ENCODE measurements around the gene AGPAT4.

Gene AGPAT4

DNA sequence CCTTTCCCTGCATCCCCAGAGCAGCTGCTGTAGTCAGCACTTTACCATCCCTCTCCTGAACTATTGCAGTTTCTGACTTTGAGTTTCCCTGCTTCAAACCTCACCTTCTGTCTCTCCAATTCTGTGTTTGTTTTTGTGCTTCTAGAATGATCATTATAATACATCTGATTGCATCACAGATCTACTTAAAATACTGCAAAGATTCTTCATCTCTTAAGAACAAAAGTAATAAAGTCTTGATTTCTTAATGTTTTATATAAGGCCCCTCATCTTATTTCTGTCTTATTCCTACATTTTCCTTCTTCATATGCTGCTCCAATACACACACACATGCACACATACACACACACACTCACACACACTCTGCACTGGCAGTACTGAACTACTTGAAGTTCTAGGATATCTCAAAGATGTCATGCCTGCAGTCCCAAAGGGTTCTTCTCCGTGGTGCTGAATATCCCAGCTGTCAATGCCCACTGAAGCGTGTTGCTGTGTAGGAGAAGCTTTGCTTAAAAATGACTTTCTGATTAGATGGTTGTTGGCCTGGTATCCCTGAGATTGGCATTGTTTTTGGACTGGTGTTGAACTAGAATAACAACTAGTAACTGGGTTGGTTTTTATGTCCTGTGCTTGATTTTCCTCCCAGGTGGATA, 185.1 kb downstream of the AGPAT4 start:
- Histone ChIP-seq H3K9ac (ENCODE audit: low read depth, low read length, poor library complexity) (no peak overlapping the region), H3K18ac (ENCODE audit: low read length) (no peak overlapping the region), H3K4me3 (ENCODE audit: low read length in 2 of 2) (no peak overlapping the region), H2BK12ac (ENCODE audit: low read length) (no peak overlapping the region), H3K9me3 (replicated peaks in 1 of 2; ENCODE audit: control insufficient read depth in 2 of 2, insufficient read depth in 1 of 2, low read depth in 1 of 2, low read length in 2 of 2) (no peaks in the 10 kb centered on the region), H2AFZ (ENCODE audit: low read length) (no peak overlapping the region), H3K36me3 (replicated peaks in 1 of 2; ENCODE audit: control insufficient read depth in 2 of 2, insufficient read depth in 2 of 2, low read length in 2 of 2) (peaks cover 27 to 99% of the 10 kb centered on the region in 2 donors), H3K4me1 (ENCODE audit: control insufficient read depth in 2 of 2, insufficient read depth in 1 of 2, low read depth in 1 of 2, low read length in 2 of 2) (no peaks in the 10 kb centered on the region), H3K14ac (ENCODE audit: low read length) (no peak overlapping the region), H3K4me2 (ENCODE audit: insufficient read depth, low read length, poor library complexity, severe bottlenecking) (no peak overlapping the region), H4K8ac (ENCODE audit: low read depth, low read length) (no peak overlapping the region), H3K79me1 (ENCODE audit: low read depth, low read length) (no peaks in the 10 kb centered on the region), H3K27me3 (ENCODE audit: control insufficient read depth in 3 of 3, insufficient read depth in 3 of 3, low read depth in 1 of 3, low read length in 3 of 3) (no peaks in the 10 kb centered on the region), H2BK15ac (ENCODE audit: low read length) (no peak overlapping the region), H2AK5ac (ENCODE audit: low read depth, low read length) (no peak overlapping the region), H4K91ac (ENCODE audit: low read depth, low read length, poor library complexity) (no peak overlapping the region), H2BK5ac (ENCODE audit: low read length) (no peak overlapping the region), H3K27ac (replicated peaks; ENCODE audit: low read length) (no peak overlapping the region), H2BK120ac (ENCODE audit: low read depth, low read length) (no peak overlapping the region), H3K23ac (ENCODE audit: low read depth, low read length, poor library complexity) (no peak overlapping the region), H3K4ac (ENCODE audit: low read length) (no peak overlapping the region)
- whole genome bisulfite sequencing, 2 donors (ENCODE audit: extremely low coverage in 2 of 2, insufficient read length in 2 of 2, insufficient replicate concordance in 1 of 2): no CpG with 5 or more reads among the region's 2 CpGs
- DNase-seq (ENCODE audit: low spot score): no peak

DNA sequence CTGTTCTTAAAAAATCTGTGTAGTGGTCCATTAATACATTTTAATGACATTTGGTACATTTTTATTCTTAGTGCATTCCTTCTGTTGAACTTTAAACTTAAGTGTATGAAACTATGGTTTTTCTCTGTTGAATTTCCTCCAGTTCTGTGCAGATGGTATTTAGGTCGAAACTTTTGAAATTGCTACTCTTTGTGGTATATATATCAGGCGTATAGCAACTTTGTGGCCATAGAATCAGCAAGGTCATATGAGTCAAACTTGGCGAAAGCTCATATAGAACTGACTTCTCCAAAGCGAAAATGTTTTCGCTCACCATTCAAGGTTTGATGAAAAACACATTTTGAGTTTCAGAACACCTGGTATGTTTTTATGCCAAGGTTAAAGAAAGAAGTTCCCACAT, 188.6 kb downstream of the AGPAT4 start:
- Histone ChIP-seq H3K4me3 (ENCODE audit: low read length in 2 of 2) (no peak overlapping the region), H2AFZ (ENCODE audit: low read length) (no peak overlapping the region), H3K36me3 (replicated peaks in 1 of 2; ENCODE audit: control insufficient read depth in 2 of 2, insufficient read depth in 2 of 2, low read length in 2 of 2) (peaks cover 39 to 100% of the 10 kb centered on the region in 2 donors), H3K9ac (ENCODE audit: low read depth, low read length, poor library complexity) (no peak overlapping the region), H2BK12ac (ENCODE audit: low read length) (no peak overlapping the region), H3K79me1 (ENCODE audit: low read depth, low read length) (no peaks in the 10 kb centered on the region), H3K27ac (replicated peaks; ENCODE audit: low read length) (no peak overlapping the region), H4K91ac (ENCODE audit: low read depth, low read length, poor library complexity) (no peak overlapping the region), H3K18ac (ENCODE audit: low read length) (no peak overlapping the region), H2BK5ac (ENCODE audit: low read length) (no peak overlapping the region), H4K8ac (ENCODE audit: low read depth, low read length) (no peak overlapping the region), H3K27me3 (ENCODE audit: control insufficient read depth in 3 of 3, insufficient read depth in 3 of 3, low read depth in 1 of 3, low read length in 3 of 3) (no peaks in the 10 kb centered on the region), H2BK120ac (ENCODE audit: low read depth, low read length) (no peak overlapping the region), H3K4me2 (ENCODE audit: insufficient read depth, low read length, poor library complexity, severe bottlenecking) (no peak overlapping the region), H3K9me3 (replicated peaks in 1 of 2; ENCODE audit: control insufficient read depth in 2 of 2, insufficient read depth in 1 of 2, low read depth in 1 of 2, low read length in 2 of 2) (peaks cover 0 to 4% of the 10 kb centered on the region in 2 donors), H3K4ac (ENCODE audit: low read length) (no peak overlapping the region), H3K4me1 (ENCODE audit: control insufficient read depth in 2 of 2, insufficient read depth in 1 of 2, low read depth in 1 of 2, low read length in 2 of 2) (no peaks in the 10 kb centered on the region), H3K14ac (ENCODE audit: low read length) (no peak overlapping the region), H2BK15ac (ENCODE audit: low read length) (no peak overlapping the region), H3K23ac (ENCODE audit: low read depth, low read length, poor library complexity) (no peak overlapping the region), H2AK5ac (ENCODE audit: low read depth, low read length) (no peak overlapping the region)
- no peak for DNase-seq (ENCODE audit: low spot score)
- WGBS, 2 donors (ENCODE audit: extremely low coverage in 2 of 2, insufficient read length in 2 of 2, insufficient replicate concordance in 1 of 2): no CpG with 5 or more reads among the region's 5 CpGs

DNA sequence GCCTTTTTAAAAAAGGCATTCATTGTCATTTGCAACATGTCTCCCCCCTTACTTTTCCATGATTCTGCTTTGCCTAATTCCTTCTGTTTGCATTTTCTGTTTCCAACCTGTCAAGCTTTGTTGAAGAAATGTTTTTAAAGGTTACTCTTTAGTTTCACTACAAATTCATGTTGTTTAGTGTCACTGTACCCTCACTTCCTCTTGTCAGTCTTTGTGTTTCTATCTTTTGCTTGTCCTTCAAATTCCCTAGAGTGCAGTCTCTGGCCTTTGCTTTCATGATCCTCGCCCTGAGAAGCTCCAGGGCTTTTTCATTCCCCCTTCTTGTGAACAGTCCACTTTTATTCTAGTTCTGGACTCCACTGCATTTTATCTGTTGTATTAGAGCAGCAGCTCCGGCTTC, 191.6 kb downstream of the AGPAT4 start:
- H3K4me2 ChIP-seq (ENCODE audit: insufficient read depth, low read length, poor library complexity, severe bottlenecking): no peak overlapping the region
- no peak overlapping the region for H3K27ac ChIP-seq (replicated peaks; ENCODE audit: low read length)
- H3K4ac ChIP-seq (ENCODE audit: low read length): no peak overlapping the region
- no peak overlapping the region for H2AFZ ChIP-seq (ENCODE audit: low read length)
- H3K9ac ChIP-seq (ENCODE audit: low read depth, low read length, poor library complexity): no peak overlapping the region
- no peak overlapping the region for H4K91ac ChIP-seq (ENCODE audit: low read depth, low read length, poor library complexity)
- H3K18ac ChIP-seq (ENCODE audit: low read length): no peak overlapping the region
- H2BK15ac ChIP-seq (ENCODE audit: low read length): no peak overlapping the region
- H2BK12ac ChIP-seq (ENCODE audit: low read length): no peak overlapping the region
- no peak overlapping the region for H3K4me3 ChIP-seq (ENCODE audit: low read length in 2 of 2)
- H2BK5ac ChIP-seq (ENCODE audit: low read length): no peak overlapping the region
- H3K36me3 ChIP-seq (replicated peaks in 1 of 2; ENCODE audit: control insufficient read depth in 2 of 2, insufficient read depth in 2 of 2, low read length in 2 of 2): peaks cover 25 to 95% of the 10 kb centered on the region in 2 donors
- H3K14ac ChIP-seq (ENCODE audit: low read length): no peak overlapping the region
- H2AK5ac ChIP-seq (ENCODE audit: low read depth, low read length): no peak overlapping the region
- no peak overlapping the region for H3K23ac ChIP-seq (ENCODE audit: low read depth, low read length, poor library complexity)
- H3K4me1 ChIP-seq (ENCODE audit: control insufficient read depth in 2 of 2, insufficient read depth in 1 of 2, low read depth in 1 of 2, low read length in 2 of 2): no peaks in the 10 kb centered on the region
- no peaks in the 10 kb centered on the region for H3K27me3 ChIP-seq (ENCODE audit: control insufficient read depth in 3 of 3, insufficient read depth in 3 of 3, low read depth in 1 of 3, low read length in 3 of 3)
- no peaks in the 10 kb centered on the region for H3K79me1 ChIP-seq (ENCODE audit: low read depth, low read length)
- H4K8ac ChIP-seq (ENCODE audit: low read depth, low read length): no peak overlapping the region
- WGBS, 2 donors (ENCODE audit: extremely low coverage in 2 of 2, insufficient read length in 2 of 2, insufficient replicate concordance in 1 of 2): no CpG with 5 or more reads among the region's 2 CpGs
- H3K9me3 ChIP-seq (replicated peaks in 1 of 2; ENCODE audit: control insufficient read depth in 2 of 2, insufficient read depth in 1 of 2, low read depth in 1 of 2, low read length in 2 of 2): peaks cover 0 to 4% of the 10 kb centered on the region in 2 donors
- no peak overlapping the region for H2BK120ac ChIP-seq (ENCODE audit: low read depth, low read length)
- no peak for DNase-seq (ENCODE audit: low spot score)

DNA sequence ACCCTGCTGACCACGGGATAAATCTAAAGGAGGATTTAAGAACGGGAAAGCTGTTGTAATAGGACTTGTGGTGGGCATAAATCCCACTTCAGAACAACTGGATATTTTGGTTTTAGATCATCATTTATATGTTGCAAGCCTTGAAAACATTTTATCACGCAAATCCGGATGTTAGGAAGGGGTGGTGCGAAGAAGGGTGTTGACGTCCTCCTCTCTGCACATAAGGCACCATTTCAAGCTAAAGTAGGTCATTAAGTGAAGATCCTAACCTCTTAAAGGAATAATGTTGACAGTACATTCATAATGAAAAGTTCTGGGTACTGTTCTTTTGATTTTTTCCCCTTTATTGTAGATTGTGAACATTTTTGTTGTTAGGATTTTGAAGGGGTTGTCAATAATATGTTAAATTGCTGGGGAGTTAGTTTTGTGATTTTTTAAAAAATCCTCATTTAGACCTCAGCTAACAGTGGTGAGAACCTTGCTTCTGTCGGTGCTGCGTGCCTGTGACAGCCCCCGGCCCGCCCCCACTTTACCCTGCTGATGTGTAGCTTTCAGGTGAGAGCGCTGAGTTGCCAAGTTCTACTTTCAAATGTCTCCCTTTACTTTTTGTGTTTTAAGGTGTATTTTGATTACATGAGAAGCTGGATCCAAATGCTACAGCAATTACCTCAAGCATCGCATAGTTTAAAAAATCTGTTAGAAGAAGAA, 193.4 kb downstream of the AGPAT4 start:
- no peak overlapping the region for H3K18ac ChIP-seq (ENCODE audit: low read length)
- WGBS, 2 donors (ENCODE audit: extremely low coverage in 2 of 2, insufficient read length in 2 of 2, insufficient replicate concordance in 1 of 2): no CpG with 5 or more reads among the region's 12 CpGs
- H3K9ac ChIP-seq (ENCODE audit: low read depth, low read length, poor library complexity): no peak overlapping the region
- H2BK120ac ChIP-seq (ENCODE audit: low read depth, low read length): no peak overlapping the region
- H3K14ac ChIP-seq (ENCODE audit: low read length): no peak overlapping the region
- H3K9me3 ChIP-seq (replicated peaks in 1 of 2; ENCODE audit: control insufficient read depth in 2 of 2, insufficient read depth in 1 of 2, low read depth in 1 of 2, low read length in 2 of 2): peaks cover 0 to 4% of the 10 kb centered on the region in 2 donors
- no peak overlapping the region for H4K8ac ChIP-seq (ENCODE audit: low read depth, low read length)
- no peak overlapping the region for H2BK15ac ChIP-seq (ENCODE audit: low read length)
- no peak overlapping the region for H2BK5ac ChIP-seq (ENCODE audit: low read length)
- no peak overlapping the region for H4K91ac ChIP-seq (ENCODE audit: low read depth, low read length, poor library complexity)
- H3K23ac ChIP-seq (ENCODE audit: low read depth, low read length, poor library complexity): no peak overlapping the region
- H3K4me2 ChIP-seq (ENCODE audit: insufficient read depth, low read length, poor library complexity, severe bottlenecking): no peak overlapping the region
- H3K79me1 ChIP-seq (ENCODE audit: low read depth, low read length): no peaks in the 10 kb centered on the region
- no peaks in the 10 kb centered on the region for H3K27me3 ChIP-seq (ENCODE audit: control insufficient read depth in 3 of 3, insufficient read depth in 3 of 3, low read depth in 1 of 3, low read length in 3 of 3)
- no peak overlapping the region for H2BK12ac ChIP-seq (ENCODE audit: low read length)
- no peak overlapping the region for H3K27ac ChIP-seq (replicated peaks; ENCODE audit: low read length)
- H3K4ac ChIP-seq (ENCODE audit: low read length): no peak overlapping the region
- H2AFZ ChIP-seq (ENCODE audit: low read length): no peak overlapping the region
- DNase-seq (ENCODE audit: low spot score): no peak
- H3K4me1 ChIP-seq (ENCODE audit: control insufficient read depth in 2 of 2, insufficient read depth in 1 of 2, low read depth in 1 of 2, low read length in 2 of 2): no peaks in the 10 kb centered on the region
- H3K4me3 ChIP-seq (ENCODE audit: low read length in 2 of 2): no peak overlapping the region
- peaks cover 20 to 95% of the 10 kb centered on the region in 2 donors for H3K36me3 ChIP-seq (replicated peaks in 1 of 2; ENCODE audit: control insufficient read depth in 2 of 2, insufficient read depth in 2 of 2, low read length in 2 of 2)
- no peak overlapping the region for H2AK5ac ChIP-seq (ENCODE audit: low read depth, low read length)

Measured in neuronal stem cell (in vitro differentiated cells).